ENCODE measurements around the gene NCR3LG1. TPM values are rescaled to one million over a fixed set of nuclear protein-coding genes. Genes with fewer than 3 reads are reported as not detected.

NCR3LG1 gene
- total and polyA plus RNA-seq, 4 donors, result 0.18 to 0.75 (median 0.38) TPM

- Histone ChIP-seq H3K27me3 (ENCODE audit: control insufficient read depth in 4 of 4, insufficient read depth in 4 of 4, low read length in 3 of 4) (peaks cover 0 to 3% (median 0%) of the 10 kb centered on the region in 4 donors), H3K27ac (ENCODE audit: low read depth in 1 of 2, low read length in 2 of 2) (no peak overlapping the region), H3K4me1 (ENCODE audit: control insufficient read depth in 4 of 4, insufficient read depth in 4 of 4, low read length in 3 of 4) (peaks cover 0 to 2% (median 0%) of the 10 kb centered on the region in 4 donors), H3K9ac (ENCODE audit: low read depth in 1 of 2, low read length in 2 of 2) (no peak overlapping the region), H3K36me3 (ENCODE audit: control insufficient read depth in 4 of 4, insufficient read depth in 3 of 4, low read depth in 1 of 4, low read length in 3 of 4) (no peaks in the 10 kb centered on the region), H3K4me3 (ENCODE audit: low read depth in 1 of 3, low read length in 3 of 3) (no peak overlapping the region), H3K9me3 (ENCODE audit: control insufficient read depth in 4 of 4, low read length in 3 of 4) (no peaks in the 10 kb centered on the region)
- DNase-seq (ENCODE audit: low spot score), result no peak
- 75% methylated on average over 8 of the region's 8 CpGs for WGBS
- TF ChIP-seq RAD21 (IDR thresholded peaks at IDR 0.05) (no peak), FOXA1 (IDR thresholded peaks at IDR 0.05) (no peak), MAX (IDR thresholded peaks at IDR 0.05) (no peak), SP1 (IDR thresholded peaks at IDR 0.05) (no peak), ZBTB33 (IDR thresholded peaks at IDR 0.05) (no peak), HNF4A (conservative IDR thresholded peaks at IDR 0.05) (no peak), TAF1 (conservative IDR thresholded peaks at IDR 0.05) (no peak), RXRA (IDR thresholded peaks at IDR 0.05) (no peak), EGR1 (IDR thresholded peaks at IDR 0.05; ENCODE audit: low read depth in 2 of 2) (no peak), YY1 (IDR thresholded peaks at IDR 0.05) (no peak), NR2F2 (IDR thresholded peaks at IDR 0.05) (no peak), HNF4G (IDR thresholded peaks at IDR 0.05) (no peak)
- TF ChIP-seq, protein P1, sequence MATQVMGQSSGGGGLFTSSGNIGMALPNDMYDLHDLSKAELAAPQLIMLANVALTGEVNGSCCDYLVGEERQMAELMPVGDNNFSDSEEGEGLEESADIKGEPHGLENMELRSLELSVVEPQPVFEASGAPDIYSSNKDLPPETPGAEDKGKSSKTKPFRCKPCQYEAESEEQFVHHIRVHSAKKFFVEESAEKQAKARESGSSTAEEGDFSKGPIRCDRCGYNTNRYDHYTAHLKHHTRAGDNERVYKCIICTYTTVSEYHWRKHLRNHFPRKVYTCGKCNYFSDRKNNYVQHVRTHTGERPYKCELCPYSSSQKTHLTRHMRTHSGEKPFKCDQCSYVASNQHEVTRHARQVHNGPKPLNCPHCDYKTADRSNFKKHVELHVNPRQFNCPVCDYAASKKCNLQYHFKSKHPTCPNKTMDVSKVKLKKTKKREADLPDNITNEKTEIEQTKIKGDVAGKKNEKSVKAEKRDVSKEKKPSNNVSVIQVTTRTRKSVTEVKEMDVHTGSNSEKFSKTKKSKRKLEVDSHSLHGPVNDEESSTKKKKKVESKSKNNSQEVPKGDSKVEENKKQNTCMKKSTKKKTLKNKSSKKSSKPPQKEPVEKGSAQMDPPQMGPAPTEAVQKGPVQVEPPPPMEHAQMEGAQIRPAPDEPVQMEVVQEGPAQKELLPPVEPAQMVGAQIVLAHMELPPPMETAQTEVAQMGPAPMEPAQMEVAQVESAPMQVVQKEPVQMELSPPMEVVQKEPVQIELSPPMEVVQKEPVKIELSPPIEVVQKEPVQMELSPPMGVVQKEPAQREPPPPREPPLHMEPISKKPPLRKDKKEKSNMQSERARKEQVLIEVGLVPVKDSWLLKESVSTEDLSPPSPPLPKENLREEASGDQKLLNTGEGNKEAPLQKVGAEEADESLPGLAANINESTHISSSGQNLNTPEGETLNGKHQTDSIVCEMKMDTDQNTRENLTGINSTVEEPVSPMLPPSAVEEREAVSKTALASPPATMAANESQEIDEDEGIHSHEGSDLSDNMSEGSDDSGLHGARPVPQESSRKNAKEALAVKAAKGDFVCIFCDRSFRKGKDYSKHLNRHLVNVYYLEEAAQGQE (IDR thresholded peaks at IDR 0.05), result no peak
- TF ChIP-seq, protein P2, sequence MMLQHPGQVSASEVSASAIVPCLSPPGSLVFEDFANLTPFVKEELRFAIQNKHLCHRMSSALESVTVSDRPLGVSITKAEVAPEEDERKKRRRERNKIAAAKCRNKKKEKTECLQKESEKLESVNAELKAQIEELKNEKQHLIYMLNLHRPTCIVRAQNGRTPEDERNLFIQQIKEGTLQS (IDR thresholded peaks at IDR 0.05), result no peak
Measured at GRCh38 chr11:17414317-17414737, 62.7 kb downstream of the NCR3LG1 start.

GRCh38 chr11:17414992-17415391, 63.4 kb downstream of the NCR3LG1 start:
- Histone ChIP-seq H3K36me3 (ENCODE audit: control insufficient read depth in 4 of 4, insufficient read depth in 3 of 4, low read depth in 1 of 4, low read length in 3 of 4) (no peaks in the 10 kb centered on the region), H3K9me3 (ENCODE audit: control insufficient read depth in 4 of 4, low read length in 3 of 4) (no peaks in the 10 kb centered on the region), H3K27ac (ENCODE audit: low read depth in 1 of 2, low read length in 2 of 2) (no peak overlapping the region), H3K4me1 (ENCODE audit: control insufficient read depth in 4 of 4, insufficient read depth in 4 of 4, low read length in 3 of 4) (peaks cover 0 to 2% (median 0%) of the 10 kb centered on the region in 4 donors), H3K27me3 (ENCODE audit: control insufficient read depth in 4 of 4, insufficient read depth in 4 of 4, low read length in 3 of 4) (peaks cover 0 to 4% (median 0%) of the 10 kb centered on the region in 4 donors), H3K4me3 (ENCODE audit: low read depth in 1 of 3, low read length in 3 of 3) (no peak overlapping the region), H3K9ac (ENCODE audit: low read depth in 1 of 2, low read length in 2 of 2) (no peak overlapping the region)
- no peak for DNase-seq (ENCODE audit: low spot score)
- 90% methylated on average over 5 of the region's 5 CpGs for WGBS
- TF ChIP-seq FOXA2 (IDR thresholded peaks at IDR 0.05) (no peak), TAF1 (conservative IDR thresholded peaks at IDR 0.05) (no peak), SP1 (IDR thresholded peaks at IDR 0.05) (no peak), HNF4G (IDR thresholded peaks at IDR 0.05) (no peak), HNF4A (conservative IDR thresholded peaks at IDR 0.05) (no peak), CTCF (IDR thresholded peaks at IDR 0.05; ENCODE audit: low read depth, low read length, missing input control) (no peak), ZBTB33 (IDR thresholded peaks at IDR 0.05) (no peak), YY1 (IDR thresholded peaks at IDR 0.05) (no peak), EGR1 (IDR thresholded peaks at IDR 0.05; ENCODE audit: low read depth in 2 of 2) (no peak), NR2F2 (IDR thresholded peaks at IDR 0.05) (no peak), FOXA1 (IDR thresholded peaks at IDR 0.05) (no peak)
- TF ChIP-seq, protein P1 (IDR thresholded peaks at IDR 0.05), result no peak
